GM21576 (cell line): ENCODE data around the gene PEPD.

ENCODE experiments used
- ATAC-seq: cut with Tn5 transposase; IDR thresholded peaks from one replicate; pipeline ENCODE4 v1.9.1; 2021; ENCODE audit warnings: mild to moderate bottlenecking, moderate library complexity; ENCODE audit not compliant: unreplicated experiment

Gene PEPD

DNA sequence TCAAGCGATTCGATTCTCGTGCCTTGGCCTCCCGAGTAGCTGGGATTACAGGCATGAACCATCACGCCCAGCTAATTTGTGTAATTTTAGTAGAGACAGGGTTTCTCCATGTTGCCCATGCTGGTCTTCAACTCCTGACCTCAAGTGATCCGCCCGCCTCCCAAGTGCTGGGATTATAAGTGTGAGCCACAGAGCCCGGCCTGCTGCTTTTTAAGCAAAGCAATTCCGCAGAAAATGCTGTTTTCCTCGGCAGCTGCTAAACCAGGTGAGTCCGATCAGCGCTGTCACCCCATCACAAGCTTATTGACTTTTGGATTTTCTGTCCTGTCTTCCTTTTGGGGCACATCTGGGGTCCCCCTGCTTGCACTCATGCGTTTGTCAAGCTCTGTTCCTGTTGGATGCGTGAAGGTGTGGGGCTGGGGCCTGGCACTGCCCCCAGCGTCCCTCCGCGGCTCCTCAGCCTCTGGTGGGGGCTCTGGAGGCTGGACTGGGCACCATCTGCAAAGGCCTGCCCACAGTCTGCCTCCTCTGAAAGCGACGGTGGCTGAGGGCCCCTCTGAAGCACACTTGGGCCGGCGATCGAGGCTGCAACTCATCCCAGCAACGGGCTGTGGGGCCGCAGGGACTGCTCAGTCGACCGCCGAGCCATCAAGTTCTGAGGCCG is 122.4 kb downstream of the PEPD start:
- no peak for ATAC-seq

DNA sequence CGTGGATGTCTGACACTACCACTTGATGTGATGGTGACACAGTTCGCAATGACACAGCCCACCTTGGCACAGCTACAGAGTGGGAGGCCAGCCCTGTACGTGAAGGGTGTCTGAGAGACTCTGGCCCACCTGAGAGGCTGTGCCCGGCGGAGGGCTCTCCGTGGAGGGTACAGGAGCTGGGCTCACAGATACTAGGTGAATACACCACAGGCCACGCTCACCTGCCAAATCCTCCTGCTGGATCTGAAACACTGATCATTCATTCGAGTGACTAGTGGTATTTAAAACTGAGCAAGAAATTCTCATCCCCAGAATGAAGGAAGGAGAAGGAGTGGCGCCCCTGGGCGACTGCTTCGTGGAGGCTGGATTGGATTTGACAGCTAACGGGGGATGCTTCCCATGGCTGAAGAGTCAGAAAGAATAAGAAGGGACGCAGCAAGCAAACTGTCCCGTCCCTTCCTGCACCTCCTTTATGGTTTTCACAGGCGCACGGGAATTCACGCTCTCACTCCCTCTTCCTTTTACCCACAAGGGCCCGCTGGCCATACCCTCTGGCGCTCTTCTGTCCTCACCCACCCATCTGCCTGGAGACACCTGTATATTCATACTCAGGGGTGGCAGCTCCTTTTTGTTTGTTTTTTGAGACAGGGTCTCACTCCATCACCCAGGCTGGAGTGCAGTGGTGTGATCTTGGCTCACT is 123.1 kb downstream of the PEPD start:
- ATAC-seq: no peak

DNA sequence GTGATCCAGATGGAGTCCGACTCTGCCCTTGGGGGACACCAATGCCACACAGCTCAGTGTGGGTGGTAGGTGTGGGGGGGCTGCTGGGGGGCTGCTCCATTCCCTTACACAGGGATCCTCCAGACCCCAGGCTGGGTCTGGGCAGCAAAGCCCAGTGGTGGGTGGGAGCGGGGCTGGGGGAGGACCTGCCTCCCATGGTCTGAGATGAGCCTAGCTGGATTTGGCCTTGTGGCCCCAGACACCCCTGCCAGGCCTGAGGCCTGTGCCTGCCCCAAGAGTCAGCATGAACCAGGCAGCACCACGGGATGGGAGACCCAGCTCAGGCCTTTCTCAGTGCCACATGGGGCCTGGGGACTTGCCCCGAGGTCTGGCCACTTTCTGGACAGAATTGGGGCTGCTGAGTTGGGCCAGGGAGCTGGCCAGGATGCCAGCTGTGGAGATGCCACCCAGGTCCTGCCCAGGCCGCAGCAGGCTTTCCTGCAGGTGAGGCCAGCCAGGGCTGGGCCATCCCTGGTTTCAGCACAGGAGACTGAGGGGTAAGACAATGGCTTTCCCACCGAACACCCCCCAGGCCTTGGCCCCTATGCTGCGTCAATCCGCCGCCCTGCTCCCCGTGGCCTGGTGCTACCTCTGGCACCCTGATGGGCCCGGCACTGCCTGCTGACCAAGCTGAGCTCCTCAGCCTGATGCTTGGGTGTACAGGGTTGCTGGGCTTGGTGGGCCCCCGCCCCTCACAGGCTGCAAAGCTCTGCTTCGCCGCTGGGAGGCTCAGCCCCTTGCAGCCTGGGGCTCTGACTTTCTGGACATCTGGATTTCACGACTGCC is 123.8 kb downstream of the PEPD start:
- no peak for ATAC-seq

DNA sequence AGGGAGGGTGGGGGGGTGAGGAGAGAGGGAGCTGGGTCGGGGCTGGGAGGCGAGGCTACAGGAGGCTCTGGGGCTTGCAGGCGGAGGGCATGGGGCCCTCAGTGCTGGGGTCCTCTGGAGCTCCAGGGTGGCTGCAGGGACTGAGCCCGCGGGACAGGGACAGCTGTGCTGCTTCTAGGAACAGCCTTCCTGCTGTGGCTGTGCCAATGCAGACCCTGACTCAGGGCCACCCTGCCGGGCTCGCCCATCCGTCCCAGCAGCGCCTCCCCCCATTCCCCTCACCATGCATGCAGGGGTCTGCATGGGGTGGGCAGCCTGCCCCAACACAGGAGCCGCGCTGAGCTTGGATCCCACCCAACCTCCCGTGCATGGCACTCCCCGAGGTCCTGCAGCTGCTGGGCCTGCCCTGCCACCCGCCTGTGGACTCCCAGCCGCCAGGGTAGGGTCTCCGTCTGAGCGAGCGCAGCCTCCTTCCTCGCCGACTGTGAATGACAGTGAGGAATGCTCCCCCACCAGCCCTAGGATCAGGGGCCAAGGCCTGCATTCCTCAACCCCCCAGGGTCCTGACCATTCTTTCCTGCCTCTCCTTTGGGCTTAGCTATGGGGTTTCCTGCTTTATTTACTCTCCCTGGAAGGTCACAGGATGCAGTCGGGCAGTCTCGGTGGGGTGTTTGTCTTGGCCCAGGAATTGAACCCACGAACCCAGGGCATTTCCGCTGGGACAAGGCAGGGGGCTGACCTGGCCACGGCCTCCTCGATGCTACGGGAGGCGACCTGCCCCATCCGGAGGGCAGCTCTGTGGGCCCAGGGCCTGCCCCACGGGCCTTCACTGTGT is 124.7 kb downstream of the PEPD start:
- no peak for ATAC-seq

DNA sequence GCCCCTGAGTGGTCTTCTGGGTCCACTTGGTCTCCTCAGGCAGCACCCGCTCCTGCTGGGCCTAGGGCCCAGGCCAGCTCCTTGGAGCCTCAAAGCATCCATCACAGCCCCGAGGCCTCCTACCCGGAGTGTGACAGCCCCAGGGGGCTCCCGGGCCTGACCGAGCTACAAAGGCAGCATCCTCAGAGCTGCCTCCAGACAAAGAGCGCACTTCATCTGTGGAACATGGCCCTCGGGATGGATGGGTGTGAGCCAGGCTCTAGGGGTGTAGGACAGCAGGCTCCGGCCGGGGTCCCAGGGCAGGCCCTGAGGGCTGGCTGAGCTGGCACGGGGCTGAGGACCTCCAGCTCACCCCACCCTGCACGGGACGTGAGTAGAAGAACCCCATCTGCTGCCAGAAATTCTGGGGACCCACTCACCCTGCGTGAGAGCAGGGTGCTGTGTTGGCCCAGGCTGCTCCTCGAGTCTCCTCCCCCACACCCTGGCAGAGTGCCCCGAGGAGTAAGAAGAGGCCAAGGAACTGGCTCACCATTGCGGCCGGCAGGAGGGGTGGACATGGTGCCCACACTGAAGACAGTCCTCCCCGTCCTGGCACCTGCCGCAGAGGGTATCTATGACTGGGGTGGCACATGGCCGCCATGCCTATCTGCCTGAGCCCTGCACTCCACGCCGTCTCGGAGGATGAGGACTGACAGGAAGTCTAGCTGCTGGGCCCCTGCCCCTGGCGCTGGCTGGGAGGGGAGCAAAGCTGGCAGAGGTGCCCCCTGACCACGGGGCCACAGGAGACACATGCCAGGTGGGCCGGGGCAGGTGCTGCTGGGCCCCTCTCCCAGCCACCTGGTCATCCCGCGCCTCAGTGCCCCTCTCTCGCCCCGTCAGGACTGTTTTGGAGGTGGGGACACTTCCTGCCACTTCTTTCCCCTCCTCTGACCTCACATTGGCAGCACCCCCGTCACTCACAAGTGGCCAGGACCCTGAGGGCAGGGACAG is 125.7 kb downstream of the PEPD start:
- ATAC-seq: no peak

DNA sequence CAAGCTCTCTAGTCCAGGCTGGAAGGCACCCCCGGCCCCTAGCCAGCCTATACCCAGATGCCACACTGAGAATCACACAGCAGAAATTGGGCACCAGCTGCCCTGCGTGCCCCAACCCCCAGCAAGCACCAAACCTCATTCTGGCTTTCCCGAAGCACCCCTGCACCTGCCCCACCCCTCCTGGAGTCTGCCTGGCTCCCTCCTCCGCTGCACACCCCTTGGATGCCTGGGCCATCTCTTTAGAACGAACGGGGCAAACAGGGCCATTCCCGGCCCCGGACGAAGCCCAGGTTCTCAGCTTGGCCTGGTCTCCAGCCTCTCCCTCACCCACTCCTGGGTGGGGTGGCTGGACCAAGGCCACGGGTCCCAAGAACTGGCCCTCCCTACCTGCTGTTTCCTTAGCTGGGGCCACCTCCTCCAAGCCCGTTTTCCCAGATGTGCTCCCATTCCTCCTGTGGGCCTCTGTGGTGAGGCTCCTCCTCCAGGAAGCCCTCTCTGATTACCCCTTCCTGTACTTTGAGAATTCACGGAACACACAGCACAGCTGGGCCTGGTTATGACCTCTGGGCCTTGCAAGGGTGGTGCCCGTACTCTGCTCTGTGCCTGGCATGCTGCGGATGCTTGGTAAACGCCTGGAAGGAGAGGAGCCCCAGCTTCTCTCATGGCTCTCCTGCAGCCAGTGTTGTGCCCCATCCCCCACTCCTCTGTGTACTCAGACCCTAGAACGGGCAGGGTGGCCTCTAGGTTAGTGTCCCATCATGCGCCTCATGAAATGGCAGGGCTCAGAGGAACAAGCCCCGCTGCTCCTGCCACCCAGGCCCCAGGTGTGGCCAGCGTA is 126.6 kb downstream of the PEPD start:
- ATAC-seq: no peak

DNA sequence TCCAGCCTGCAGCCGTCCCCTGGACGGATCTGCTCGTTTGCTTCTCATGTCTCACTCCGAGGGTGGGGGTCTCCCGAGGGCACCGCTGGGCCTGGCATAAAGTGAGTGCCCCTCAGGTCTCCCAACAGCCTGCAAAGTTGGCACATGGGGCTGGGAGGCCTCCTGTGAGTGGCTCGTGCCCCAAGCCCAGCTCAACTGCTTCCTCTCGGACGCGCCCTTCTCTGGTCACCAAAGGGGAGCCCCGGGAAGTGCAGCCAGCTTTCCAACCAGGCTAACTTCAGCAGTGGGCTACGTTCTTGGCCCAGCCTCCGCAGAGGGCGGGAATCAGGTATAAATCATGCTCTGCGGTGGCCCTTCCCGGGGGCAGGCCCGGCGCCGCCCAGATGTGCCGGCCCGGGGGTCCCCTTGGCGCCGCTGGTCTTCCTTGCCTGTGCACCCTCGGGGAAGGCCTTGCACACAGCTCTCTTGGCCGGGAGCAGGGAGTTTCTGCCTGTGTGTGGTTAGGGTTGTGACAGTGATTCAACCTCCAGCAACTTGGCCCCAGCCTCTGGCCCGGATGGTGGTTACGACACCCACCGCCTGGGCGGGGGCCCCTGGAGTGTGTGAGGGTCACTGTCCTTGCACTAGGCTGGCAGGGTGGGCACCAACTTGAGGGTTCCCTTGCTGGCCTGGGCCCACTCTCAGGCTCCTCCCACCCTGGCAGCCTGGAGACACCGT is 127.4 kb downstream of the PEPD start:
- ATAC-seq: no peak

DNA sequence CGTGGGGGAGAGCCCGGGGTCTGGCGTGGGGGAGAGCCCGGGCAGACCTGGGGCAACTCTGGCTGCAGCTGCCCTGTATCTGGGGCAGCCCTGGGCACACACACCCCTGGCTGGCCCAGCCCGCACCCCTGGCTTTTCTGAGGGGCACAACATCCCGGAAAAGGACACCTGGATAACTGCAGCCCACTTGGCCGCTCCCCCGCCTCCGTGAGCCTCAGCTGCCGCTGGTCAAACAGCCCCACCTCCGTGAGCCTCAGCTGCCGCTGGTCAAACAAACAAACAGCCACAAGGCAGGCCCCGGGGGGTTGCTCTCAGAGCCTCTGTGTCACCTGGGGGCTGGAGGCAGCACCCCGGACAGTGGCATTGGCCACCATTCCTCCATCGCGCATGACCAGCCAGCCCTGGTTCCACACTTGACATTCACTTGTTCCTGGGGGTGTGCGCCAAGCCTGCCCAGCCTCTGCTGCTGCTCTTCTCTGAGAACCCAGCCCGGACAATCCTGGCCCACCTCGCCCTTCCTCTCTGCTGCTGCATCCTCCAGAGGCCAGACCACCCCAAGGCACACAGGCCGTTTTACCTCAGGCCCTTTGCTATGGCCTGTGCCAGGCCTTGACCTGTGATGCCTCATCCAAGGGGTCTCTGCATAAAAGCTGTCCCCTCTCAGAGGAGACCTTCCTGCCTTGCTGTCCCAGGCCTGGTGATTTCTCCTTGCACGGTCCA is 128.1 kb downstream of the PEPD start:
- ATAC-seq: no peak

DNA sequence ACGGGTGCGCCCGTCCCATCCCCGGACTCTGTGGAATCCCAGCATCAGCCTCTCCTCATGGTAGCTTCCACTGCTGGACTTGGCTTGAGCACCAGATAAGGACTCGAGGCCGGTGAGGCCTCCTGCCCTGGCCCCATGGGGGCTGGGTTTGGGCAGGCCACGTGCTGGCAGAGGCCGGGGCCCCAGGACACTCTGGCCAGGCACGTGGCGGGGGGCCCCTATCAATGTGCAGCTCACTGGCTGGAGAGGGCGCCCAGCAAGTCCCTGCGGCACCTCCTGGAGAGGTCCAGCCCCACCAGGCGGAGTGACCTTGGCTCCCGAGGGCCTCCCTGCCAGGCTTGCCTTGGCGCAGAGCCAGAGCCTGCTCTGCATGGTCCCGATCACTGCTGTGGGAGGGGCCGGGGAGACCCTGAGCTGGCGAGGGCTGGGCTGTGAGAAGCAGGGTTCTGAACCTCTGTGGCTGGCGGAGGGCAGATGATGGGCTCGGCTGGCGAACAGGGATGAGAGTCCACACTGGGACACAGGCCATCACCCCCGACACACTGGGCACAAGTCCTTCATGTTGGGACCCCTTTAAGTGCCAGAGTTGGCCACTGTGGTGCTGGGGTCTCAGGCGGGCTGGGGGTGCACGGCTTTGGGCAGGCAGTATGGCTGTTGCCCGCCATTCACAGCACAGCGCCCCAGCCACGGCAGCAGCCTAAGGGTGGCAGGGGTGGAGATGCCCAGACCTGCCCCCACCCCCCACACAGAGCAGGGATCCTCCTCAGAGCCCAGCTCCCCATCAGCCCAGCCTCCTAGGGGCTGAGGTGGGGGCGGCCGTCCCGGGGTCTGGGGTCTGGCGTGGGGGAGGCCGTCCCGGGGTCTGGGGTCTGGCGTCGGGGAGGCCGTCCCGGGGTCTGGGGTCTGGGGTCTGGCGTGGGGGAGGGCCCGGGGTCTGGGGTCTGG is 129.0 kb downstream of the PEPD start:
- no peak for ATAC-seq

DNA sequence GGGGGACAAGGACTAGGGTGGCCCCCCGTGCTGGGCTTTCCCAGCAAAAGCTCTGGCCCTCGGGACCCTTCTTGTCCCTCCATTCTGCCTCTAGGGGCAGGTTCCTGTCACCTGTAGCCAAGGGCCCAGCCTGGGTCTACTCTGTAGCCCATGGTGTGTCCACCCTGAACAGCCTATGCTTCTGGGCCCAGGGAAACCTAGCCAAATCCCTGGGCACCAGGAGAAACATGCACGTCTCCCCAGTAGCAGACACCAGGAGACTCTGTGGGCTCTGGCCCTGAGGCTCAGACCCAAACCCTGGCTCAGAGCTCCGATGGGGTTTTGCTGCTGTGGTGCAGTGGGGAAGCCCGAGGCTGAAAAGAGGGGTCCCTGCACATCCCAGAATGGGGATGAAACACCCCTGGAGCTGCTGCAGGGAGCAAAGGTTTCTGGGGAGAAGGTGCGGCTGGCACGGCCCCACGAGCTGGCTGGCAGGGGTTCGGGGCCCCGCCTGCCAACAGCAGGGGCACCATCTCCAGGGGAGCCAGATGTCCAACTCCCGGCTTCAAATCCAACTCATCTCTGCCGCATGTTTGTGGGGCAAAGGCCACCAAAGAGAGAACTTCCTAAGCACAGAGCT is 129.9 kb downstream of the PEPD start:
- ATAC-seq: no peak

DNA sequence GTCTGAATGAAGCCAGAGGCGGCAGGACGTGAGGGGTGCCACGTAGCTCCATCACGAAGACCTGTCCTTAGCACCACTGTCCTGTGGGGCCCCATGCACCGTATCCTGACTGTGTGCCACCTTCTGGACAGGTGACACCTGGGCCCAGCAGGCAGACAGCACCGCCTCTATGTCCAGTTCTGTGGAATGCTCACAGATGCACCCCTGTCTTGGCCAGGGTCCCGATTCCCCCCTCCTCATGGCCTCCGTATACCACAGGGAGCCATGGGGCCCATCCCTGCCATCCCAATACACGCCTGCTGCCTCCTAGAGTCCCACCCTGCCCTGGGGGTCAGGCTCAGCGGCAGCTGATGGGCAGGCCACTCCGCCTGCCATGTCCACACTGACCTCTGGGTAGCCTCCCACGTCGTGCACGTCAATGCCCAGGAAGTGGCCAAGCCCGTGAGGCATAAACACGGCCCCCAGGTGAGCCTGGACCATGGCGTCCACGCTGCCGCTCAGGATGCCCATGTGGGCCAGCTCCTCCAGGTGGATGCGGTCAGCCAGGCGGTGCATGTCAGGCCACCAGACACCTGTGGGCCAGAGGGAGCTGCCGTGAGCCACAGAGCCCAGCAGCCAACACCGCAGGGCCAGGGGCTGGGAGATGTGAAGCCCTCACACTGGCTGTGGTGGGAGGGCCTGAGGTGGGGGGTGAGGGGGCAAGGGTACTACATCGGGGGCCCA is 130.5 kb downstream of the PEPD start:
- no peak for ATAC-seq

DNA sequence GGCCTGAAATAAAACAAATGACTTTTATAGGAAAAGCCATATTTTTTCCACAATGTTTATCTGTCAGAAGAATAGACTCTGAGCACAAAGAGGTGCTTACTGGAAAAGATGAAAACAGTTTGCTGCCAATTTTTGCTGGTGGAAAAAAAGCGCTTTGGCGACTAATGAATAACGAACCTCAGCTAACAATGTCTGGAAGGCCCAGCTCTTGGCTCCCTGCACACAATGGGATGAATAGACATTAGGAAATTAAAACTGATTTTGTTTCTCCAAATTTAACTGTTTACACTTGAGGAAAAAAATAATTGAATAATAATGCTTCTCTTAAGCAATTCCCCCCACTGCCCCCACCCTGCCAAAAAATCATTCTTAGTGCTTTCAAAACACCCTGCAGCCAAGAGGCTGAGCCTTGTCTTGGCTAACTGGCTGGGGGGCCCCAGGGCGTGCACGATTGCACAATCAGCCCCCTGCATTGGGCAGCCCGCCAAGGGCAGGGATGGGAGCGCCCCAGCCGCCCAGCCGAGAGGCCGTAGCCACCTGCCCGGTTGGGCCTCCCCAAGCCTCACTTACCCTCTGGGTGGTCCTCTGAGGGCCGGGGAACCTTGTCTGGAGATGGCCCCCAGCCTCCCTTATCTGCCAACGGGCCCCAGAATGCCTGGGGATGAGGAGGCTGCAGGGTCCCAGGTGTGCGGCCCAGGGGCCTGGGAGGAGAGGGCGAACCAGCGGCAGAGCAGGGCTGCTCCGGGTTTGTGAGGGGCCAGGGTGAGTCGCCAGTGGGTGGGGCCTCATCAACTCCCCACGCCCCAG is 131.3 kb downstream of the PEPD start:
- no peak for ATAC-seq

DNA sequence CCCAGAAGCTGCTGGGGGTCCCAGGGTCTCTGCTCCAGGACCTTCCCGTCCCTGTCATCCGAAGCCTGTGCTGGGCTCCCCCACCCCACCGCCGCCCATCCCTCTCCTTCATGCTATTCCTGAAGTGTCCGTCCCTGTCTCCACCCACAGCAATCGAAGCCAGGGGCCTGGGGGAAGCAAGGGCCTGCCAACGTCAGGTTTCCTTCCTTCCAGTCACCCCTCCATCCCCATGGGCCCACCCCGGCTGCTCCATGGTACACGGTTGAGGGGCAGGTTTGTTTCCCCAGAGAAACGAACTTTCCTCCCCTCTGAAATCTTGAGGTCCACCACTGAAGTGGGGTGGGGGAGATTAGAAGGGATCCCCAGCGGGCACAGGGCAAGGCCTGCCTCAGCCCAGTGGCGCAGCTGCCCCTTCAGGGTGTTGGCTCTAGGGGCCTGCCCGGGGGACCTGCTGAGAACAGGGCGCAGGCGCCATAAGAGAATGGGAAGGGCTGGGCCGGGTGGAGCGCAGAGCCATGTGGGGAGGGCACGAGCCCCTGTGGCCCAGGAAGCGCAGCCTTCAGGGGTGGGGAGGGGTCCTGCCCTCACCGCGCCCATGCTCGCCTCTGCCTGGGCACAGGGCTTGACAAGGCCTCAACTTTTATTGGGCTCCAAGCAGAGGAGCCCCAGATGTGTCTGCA is 132.0 kb downstream of the PEPD start:
- no peak for ATAC-seq
